GF-D8 (cell line): ENCODE measurements around the gene TAS2R8.
"Not testable (repeated sequence)": the region's sequence is repeated elsewhere in the genome, so short reads cannot be mapped to it uniquely, and the experiment has no call there.

ENCODE experiments used
- DNase-seq: peaks from one replicate; lab custom pipeline; 2025; lab: John Stamatoyannopoulos, UW

TAS2R8 gene, protein sequence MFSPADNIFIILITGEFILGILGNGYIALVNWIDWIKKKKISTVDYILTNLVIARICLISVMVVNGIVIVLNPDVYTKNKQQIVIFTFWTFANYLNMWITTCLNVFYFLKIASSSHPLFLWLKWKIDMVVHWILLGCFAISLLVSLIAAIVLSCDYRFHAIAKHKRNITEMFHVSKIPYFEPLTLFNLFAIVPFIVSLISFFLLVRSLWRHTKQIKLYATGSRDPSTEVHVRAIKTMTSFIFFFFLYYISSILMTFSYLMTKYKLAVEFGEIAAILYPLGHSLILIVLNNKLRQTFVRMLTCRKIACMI

DNA sequence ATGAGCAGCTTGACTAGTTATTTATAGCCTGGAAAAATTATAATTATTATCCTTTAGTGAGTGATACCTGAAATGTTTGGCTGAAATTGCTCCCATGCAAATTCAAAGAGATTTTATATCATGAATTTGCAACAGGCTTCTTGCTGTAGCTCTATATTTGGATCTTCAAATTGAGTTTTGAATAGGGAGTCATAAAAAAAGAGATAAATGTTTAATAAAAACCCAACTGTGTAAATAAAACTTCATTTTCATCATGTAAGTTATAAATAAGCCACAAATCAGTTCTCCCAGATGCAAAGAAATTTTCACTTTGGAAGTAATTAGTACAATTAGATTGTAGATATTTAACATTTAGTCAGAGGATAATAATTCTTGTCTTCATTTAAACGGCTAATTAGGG is at the start of gene TAS2R8:
Gene TAS2R8, minus strand, starts transcription at position 101 of the 400 bp plus-strand sequence. CDS start 306 bp downstream, outside the sequence.
- DNase-seq = no peak

DNA sequence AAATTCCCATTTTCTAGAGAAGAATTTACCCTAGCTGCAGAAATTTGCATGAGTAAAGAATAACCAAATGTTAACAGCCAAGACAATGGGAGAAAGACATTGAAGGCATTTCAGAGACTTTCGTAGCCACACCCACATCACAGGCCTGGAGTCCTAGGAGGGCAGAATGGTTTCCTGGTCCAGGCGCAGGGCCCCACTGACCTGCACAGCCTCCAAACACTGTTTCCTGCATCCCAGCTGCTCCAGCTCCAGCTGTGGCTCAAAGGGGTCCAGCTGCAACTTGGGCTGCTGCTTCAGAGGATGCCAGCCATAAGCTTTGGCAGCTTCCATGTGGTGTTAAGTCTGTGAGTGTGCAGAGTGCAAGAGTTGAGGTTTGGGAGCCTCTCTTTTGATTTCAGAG is 48.7 kb upstream of the TAS2R8 start:
- no peak for DNase-seq

DNA sequence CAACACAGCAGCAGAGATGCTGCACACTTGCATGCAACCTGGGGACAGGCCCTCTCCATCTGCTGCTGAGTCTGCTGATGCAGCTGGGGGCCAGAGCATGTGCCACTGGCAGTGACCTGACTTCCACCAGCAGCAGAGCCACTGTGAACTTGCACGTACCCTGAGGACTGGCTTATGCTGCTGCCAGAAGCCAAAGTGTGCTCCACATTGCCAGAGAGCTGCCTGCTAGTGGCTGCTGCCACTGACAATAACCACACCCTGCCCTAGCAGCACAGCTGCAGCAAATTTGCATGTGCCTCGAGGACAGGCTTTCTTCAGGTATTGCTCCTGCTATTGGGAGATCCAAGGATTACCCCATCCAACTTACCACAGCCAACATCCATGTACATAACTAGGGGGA is 46.7 kb upstream of the TAS2R8 start:
- DNase-seq = no peak

DNA sequence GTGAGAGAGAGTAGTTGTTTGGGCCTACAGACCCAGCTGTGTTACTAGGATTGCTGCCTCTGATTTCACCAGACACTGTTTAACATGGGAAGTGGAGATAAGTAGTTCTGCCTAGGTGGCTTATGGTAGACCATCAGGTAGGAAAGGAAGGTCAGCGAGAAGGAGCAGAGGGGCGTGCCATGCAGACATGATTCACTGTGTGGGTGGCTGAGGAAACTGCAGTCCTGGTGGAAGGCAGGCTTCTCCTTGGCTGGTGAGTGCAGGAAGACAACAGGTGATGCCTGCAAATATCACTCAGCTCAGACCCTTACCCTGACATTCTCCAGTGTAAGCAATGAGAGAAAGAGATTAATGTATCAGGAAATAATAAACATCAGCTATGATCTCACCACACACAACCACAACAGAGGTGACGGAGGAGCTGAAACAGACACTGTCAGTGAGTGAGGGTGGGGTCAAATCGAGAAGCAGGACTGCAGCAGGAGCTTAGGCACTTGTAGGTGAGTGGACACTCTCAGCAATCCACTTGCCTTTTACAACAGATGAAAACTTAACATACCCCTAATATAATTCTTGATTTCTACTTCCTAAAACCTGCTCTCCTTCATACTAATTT is 44.3 kb upstream of the TAS2R8 start:
- DNase-seq = no peak

DNA sequence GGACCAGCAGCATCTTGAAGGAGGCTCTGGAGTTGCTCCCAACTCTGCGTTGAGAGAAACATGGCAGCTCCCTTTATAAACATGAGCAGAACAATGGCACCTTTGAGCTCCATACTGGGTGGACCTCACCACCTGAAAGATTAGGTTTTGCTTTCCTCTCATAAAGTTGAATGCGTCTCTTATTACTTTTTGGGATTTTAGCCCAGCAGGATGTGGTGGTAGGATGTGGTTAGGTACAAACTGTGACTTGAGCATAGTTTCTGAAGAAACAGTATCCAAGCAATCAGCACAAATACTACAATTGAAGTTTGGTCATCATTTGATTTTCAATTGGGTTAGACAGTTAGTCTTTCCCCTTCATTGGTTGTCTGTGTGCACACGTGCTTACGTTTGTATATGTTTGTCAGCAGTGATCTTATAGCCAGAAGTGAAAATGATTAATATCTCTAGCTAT is 42.4 kb upstream of the TAS2R8 start, which contains the start of gene PRR4:
Gene PRR4, minus strand, starts transcription at position 51 of the 454 bp plus-strand sequence. Its CDS starts 38 bp downstream, at position 13.
- no peak for DNase-seq

DNA sequence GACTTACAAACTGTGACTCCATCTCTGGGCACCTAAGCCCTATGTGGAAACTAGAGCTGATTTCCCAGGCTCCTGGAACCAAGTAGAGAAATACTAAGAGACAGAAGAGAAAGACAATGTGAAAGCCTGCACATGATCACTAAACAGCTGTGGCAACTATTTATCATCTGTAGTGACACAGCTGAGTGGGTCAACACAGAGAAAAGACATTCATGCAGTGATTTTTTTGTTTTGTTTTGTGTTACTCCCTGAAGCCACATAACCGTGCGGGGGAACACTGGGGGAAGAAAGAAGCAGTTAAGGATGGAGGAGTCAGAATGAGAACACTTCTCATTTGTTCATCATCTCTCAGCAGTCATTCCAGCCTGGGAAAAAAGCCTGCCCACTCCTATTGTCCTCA is 40.7 kb upstream of the TAS2R8 start:
- no peak for DNase-seq

DNA sequence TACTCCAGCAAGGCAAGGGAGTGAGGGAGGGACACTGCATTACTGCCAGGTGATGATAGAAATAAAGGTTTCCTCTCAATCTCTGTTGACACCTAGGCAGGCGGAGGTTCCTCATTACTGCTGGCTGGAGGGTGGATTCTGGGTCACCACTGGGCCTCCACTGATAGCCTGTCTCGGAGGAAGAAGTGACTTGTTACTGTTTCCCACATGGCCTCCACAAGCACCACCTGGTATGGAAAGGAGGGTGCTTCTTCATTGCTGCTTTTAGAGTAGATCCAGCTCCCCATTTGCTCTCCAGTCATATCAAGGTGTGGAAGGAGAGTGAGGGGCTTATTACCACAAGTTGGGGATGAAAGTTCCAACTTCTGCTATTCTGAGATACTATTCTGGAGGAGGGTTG is 35.8 kb upstream of the TAS2R8 start:
- DNase-seq = no peak

DNA sequence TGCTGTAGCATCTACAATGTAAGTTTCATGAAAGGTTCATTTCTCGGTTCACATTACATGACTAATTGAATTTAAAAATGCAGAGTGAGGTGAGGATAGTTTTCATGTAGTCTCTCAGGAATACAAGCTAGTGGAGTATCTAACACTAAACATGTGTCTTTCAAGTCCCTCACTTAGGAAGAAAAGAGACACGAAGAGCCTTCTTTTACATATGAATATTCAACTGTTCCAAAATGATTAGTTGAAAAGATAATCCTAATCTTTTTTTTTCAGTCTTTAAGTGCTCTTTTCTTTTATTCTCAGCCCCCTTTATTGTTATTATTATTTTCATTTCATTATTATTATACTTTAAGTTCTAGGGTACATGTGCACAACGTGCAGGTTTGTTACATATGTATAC is 31.4 kb upstream of the TAS2R8 start:
- DNase-seq = no peak

DNA sequence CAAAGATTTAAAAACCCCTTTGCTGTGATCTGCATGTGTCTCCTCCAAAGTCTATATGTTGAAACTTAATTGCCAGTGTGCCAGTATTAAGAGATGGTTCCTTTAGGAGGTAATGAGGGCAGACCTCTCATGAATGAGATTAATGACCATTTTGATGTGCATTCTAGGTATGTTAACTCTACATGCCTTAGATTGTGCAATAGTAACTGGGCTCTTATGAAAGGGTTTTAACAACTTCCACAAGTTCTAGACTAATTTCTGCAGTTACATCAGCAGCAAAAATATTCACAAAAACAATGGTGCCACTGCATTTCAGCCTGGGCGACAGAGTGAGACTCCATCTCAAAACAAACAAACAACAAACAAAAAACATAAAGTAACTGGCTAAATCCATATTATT is 22.9 kb upstream of the TAS2R8 start:
- no peak for DNase-seq

DNA sequence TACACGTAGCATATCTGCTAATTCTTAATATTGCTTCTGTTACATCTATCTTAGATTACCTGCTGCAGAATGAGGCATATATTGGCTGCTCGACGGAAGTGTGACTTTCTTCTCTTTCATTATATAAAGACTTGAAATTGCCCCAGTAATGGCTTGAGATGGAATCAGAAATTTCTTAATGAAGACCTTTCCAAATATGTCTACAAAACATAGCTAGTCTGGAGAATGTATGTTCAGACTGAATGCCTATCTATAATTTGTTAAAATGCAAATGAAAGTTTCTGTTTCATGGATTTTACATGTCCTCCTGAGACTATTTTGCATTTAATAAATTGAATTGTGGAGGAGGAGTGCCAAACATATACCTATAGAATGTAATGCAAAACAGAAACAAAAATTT is 19.2 kb upstream of the TAS2R8 start, which contains the start of gene TAS2R10:
Gene TAS2R10, minus strand, starts transcription at position 101 of the 400 bp plus-strand sequence. Its CDS starts 89 bp downstream, at position 12.
- DNase-seq = no peak

DNA sequence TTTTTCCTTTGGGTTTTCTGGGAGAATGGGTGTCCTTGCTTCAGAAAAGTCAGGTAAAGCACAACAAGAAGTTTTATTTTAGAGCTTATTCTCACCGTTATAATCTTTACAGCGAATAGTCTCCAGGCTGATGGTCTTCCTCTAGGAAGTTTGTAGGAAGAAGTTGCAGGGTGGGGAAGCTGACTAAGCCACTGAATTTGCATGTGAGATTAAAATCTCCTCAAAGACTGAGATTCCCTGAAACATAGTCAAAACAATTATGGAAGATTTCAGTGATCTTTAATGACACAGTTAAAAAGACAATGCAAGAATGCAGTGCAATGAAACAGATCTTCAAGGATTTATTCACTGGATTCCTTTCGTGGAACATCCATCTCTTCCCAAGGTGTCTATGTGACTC is 17.9 kb upstream of the TAS2R8 start:
- no peak for DNase-seq

DNA sequence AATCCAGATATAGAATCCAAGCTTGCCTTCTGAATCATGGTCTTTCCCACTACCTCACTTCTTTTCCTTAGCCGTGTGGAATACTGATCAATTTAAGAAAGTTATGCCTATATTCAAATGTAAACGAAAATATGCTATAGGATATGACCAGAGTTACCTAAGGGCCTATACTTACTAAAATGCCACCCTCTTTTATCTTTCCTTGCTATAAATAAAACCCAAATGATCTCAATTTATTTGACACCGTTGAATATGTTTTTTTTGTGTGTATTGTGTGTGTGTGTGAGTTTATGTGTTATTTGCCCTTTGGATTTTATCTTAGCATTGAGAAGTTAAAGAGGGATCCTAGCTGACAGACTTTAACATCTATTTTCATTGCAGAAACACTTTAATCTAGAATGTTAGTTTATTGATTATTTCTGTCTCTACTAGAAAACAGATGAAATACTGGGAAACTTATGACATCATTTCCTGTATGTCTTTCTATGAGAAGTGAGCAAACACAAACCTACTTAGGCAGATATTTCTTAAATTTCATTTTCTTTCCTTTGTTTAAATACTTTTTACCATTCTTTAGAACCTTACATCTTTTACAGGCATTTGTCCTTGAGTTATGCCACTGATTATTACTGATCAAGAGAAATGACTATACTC is 4.9 kb upstream of the TAS2R8 start:
- no peak for DNase-seq

DNA sequence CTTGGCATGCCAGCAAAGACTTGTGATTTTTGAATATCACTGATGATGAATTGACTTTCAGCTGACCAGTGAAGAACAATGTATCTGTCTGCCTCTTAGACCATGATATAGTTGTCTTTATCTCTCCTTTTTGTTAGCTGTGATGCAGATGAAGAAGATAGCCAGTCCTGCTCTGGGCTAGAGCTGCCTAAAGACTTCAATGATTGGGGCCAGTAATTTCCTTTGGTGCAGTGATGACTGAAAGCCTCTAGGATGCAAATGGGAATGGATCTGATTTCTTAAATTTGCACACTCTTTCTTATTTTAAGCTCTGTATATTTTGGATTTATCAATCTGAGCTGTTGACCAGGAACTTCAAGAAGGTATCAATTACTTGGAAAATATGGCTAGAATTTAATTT is 3.0 kb upstream of the TAS2R8 start, which contains the start of gene TAS2R9:
Gene TAS2R9, minus strand, starts transcription at position 101 of the 400 bp plus-strand sequence. Its CDS starts 93 bp downstream, at position 8.
- DNase-seq = no peak

DNA sequence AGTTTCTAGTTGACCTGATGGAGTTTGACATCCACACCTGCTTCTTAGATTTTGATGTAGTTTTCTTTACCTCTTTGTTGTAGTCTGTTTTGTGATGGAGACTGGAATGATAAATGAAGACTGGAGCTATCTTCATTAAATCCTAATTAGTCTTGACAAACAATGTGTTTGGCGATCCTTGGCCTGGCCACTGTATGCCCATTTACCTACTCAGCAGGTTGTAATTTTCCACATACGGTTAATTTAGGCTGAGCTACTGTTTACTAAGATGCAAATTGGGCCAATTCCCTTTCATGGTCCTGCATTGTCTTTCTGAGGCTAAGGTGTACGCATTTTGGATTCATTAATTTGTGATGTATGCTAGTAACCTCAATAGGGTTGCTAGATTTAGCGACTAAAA is 4.5 kb downstream of the TAS2R8 start, which contains the start of gene TAS2R7:
Gene TAS2R7, minus strand, starts transcription at position 41 of the 400 bp plus-strand sequence. CDS start 57 bp downstream, outside the sequence.
- no peak for DNase-seq

DNA sequence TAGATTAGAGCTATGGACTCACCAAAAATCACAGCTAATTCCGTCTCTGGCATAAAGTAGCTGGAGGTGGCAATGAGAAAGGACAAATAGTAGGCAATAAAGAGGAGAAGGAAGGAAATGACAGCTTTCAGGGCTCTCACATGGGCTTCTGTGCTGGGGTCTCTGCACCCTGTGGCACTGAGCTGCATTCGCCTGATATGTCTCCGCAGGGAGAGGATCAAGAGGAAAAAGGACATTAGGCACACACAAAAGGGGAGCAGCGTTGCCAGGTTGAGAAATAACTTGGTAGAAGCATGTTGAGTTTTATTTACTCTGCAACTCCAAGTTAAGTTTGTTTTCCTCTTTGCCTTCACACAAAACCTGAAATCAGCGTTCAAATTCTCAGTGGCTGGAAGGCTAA is 5.3 kb downstream of the TAS2R8 start:
- DNase-seq = no peak

DNA sequence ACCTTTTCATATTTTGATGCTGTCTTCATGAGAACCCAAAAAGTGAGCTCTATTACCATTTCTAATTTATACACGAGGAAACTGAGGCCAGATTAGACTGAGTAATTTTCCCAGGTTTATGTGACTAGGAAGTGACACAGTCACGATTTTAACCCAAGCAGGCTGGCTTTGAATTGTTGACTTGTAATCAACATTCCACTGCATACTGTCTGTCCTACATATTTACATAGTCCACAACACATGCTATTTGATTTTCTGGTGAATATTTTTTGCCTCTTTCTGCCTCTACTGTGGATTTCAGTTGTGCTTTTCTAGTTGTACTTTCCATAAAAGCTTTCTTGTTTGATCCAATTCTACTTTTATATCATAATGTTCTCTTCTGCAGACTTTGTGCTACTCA is 12.9 kb downstream of the TAS2R8 start:
- DNase-seq = no peak

DNA sequence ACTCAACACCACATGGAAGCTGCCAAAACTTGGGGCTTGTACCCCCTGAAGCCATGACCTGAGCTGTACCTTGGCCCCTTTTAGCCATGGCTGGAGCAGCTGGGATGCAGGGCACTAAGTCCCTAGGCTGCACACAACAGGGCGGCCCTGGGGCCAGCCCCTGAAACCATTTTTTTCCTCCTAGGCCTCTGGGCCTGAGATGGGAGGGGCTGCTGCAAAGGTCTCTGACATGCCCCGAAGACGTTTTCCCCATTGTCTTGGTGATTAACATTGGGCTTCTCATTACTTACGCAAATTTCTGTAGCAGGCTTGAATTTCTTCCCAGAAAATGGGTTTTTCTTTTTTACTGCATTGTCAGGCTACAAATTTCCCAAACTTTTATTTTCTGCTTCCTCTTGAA is 15.3 kb downstream of the TAS2R8 start:
- DNase-seq = not testable (repeated sequence)

DNA sequence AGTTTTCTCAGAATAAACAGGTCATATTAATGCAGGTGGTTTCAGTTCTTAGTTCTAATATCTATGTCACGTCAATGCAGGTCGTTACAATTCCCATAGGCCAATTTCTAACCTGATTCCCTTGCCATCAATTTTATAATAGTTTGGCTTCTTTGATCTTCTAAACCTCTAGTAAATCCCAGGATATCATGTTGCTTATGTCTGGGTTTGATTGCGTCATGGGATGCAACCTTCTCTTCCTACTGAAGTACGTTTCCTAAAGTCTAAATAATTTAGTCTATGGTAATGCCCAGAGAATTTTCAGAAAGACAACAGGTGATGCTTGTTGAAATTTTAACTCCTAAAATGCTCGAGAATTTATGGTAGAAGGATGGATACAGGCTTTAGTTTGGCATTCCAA is 23.8 kb downstream of the TAS2R8 start:
- DNase-seq = no peak

DNA sequence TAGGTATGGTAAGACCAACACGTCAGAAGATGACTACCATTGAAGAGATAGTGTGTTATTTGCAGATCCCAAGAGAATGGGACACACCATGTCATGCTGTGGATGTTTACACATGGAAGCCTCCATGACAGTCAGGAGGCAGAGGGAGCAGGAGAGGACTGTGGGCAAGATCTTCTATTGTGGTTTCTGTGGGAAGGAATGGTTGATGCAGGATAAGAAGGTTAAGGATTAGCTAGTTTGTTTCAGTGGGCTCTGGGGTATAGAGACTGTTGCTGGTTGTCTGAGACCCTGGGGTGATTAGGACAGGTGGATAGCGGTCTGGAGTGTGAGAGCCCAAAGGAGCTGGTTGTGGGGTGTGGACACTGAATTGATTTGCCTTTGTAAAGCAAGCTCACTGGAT is 28.0 kb downstream of the TAS2R8 start:
- no peak for DNase-seq

DNA sequence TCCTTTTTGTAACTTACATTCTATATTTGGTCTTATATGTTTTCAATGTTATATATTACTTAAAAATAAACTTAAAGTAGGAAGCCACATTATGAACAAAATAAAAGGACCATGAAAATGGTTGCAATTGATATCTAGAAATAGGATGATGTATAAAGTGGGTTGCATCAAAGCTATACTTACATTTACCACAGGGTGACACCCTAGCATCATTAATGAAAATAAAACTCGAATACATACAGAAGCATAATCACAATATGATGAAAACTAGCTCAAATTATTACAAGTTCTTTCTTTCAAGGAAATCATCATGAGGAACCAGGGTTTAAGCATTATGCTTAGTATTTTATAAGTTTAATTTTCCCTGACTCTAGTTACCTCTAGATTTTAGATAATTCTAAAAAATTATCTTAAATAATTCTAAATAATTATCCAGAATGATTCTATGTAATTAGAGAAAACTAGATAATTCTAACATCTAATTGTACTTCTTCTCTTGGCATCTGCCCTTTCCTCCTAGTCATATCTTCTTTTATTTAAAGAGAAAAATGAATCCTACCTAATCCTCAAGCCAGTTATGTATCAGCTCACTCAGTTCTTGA is 35.9 kb downstream of the TAS2R8 start:
- DNase-seq = no peak

DNA sequence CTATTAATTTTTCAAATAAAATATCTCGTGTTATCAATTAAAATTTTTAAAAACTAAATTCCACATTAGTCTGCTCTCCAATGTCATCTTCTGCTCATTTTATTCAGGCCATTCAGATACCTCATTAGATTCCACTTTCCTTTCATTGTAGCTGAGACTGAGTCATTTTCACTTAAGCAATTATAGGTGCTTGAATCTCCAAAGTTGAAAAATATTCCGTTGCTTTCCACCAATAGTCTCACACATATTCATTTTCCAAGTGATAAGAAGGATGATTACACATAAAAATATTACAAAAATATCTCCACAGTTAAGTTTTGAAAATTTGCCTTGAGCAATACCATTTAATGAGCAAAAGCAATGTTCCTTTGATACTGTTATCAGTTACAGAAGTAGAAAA is 47.4 kb downstream of the TAS2R8 start:
- DNase-seq = no peak

DNA sequence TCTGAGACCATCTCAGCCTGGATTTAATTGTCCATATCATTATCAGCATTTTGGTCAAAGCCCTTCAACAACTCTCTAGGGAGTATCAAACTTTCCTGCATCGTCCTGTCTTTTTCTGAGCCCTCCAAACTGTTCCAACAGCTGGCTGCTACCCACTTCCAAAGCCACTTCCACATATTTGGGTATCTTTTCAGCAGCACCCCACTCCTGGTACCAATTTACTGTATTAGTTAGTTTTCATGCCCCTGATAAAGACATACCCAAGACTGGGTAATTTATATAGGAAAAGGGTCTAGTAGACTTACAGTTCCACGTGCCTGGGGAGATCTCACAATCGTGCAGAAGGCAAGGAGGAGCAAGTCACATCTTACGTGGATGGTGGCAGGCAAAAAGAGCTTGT is 50.9 kb downstream of the TAS2R8 start:
- DNase-seq = no peak
